RKO (cell line): ENCODE data around the gene MAPK4.
"Not testable (repeated sequence)": the region's sequence is repeated elsewhere in the genome, so short reads cannot be mapped to it uniquely, and the experiment has no call there.

ENCODE experiments used
- DNase-seq: peaks from one replicate; pipeline ENCODE4 v3.0.0-alpha.2; 2016; ENCODE audit warnings: low spot score

The MAPK4 gene

GRCh38 chr18:50559752-50560680 is at the start of gene MAPK4:
Gene MAPK4 (plus strand): TSS chr18:50560087. CDS start chr18:50663959, 103,872 bp downstream.
- DNase-seq, result no peak

GRCh38 chr18:50517277-50517676 is 42.6 kb upstream of the MAPK4 start:
- not testable (repeated sequence) for DNase-seq

- DNase-seq, result no peak
Measured at GRCh38 chr18:50518787-50519546, 40.9 kb upstream of the MAPK4 start.

GRCh38 chr18:50523165-50523564 is 36.7 kb upstream of the MAPK4 start:
- no peak for DNase-seq

GRCh38 chr18:50527636-50528307 is 32.1 kb upstream of the MAPK4 start:
- no peak for DNase-seq

GRCh38 chr18:50528806-50529205 is 31.1 kb upstream of the MAPK4 start:
- no peak for DNase-seq

GRCh38 chr18:50533822-50534221 is 26.1 kb upstream of the MAPK4 start:
- not testable (repeated sequence) for DNase-seq

GRCh38 chr18:50544476-50544875 is 15.4 kb upstream of the MAPK4 start:
- not testable (repeated sequence) for DNase-seq

GRCh38 chr18:50545936-50546335 is 14.0 kb upstream of the MAPK4 start:
- no peak for DNase-seq

- no peak for DNase-seq
Measured at GRCh38 chr18:50548160-50548559, 11.7 kb upstream of the MAPK4 start.

GRCh38 chr18:50551651-50552050 is 8.2 kb upstream of the MAPK4 start:
- not testable (repeated sequence) for DNase-seq

GRCh38 chr18:50558157-50558556 is 1.7 kb upstream of the MAPK4 start:
- no peak for DNase-seq

- DNase-seq, result no peak
Measured at GRCh38 chr18:50558948-50559751, 737 bp upstream of the MAPK4 start.

GRCh38 chr18:50560681-50561629 is 1.1 kb downstream of the MAPK4 start:
- DNase-seq, result no peak

GRCh38 chr18:50562258-50562657 is 2.4 kb downstream of the MAPK4 start:
- DNase-seq, result not testable (repeated sequence)

GRCh38 chr18:50562686-50563085 is 2.8 kb downstream of the MAPK4 start:
- DNase-seq, result no peak

GRCh38 chr18:50563376-50563775 is 3.5 kb downstream of the MAPK4 start:
- no peak for DNase-seq

GRCh38 chr18:50569930-50570329 is 10.0 kb downstream of the MAPK4 start:
- DNase-seq, result no peak

- DNase-seq, result no peak
Measured at GRCh38 chr18:50571606-50572005, 11.7 kb downstream of the MAPK4 start.

- DNase-seq, result not testable (repeated sequence)
Measured at GRCh38 chr18:50573196-50573595, 13.3 kb downstream of the MAPK4 start.
